Gastroesophageal sphincter (tissue), 4 donors: Measurements from ENCODE around the gene BST1. TPM values are rescaled to one million over a fixed set of nuclear protein-coding genes. Genes with fewer than 3 reads are reported as not detected.

Experiments used
- ATAC-seq: fragments of 150-250 bp; one replicate; pipeline ENCODE4 v1.9.1; 2016; ENCODE audit warnings: mild to moderate bottlenecking, moderate library complexity
- H3K27ac ChIP-seq, 4 donors: fragments of 200-600 bp; sonication (generic) in 3 of 4; 1 replicate in 3 of 4; 2 replicates in 1 of 4; pipeline ENCODE4 v1.5.1; 2016 to 2019
- H3K27me3 ChIP-seq: fragments of 200-600 bp; sonication (generic); one replicate; pipeline ENCODE4 v1.5.1; 2019
- H3K36me3 ChIP-seq, 2 donors: fragments of 200-600 bp; sonication (generic); one replicate each; pipeline ENCODE4 v1.5.1; 2019; ENCODE audit warnings: control low read depth in 1 of 2
- H3K4me1 ChIP-seq, 3 donors: fragments of 200-600 bp; sonication (generic); 1 replicate in 2 of 3; 2 replicates in 1 of 3; pipeline ENCODE4 v1.5.1; 2016 to 2019; ENCODE audit warnings: control low read depth in 2 of 3
- H3K4me3 ChIP-seq, 2 donors: fragments of 200-600 bp; sonication (generic); one replicate each; pipeline ENCODE4 v1.5.1; 2019; ENCODE audit warnings: mild to moderate bottlenecking in 1 of 2, moderate library complexity in 1 of 2
- H3K9me3 ChIP-seq, 3 donors: fragments of 200-600 bp; sonication (generic); one replicate each; pipeline ENCODE4 v1.5.1; 2017 to 2019; ENCODE audit warnings: control low read depth in 2 of 3
- CTCF ChIP-seq, 4 experiments: fragments of 200-600 bp in 2 of 4; fragments of 450-650 bp in 2 of 4; sonication (generic) in 1 of 4; IDR thresholded peaks; one replicate each; pipeline ENCODE4 v1.5.1; 2017 to 2019; ENCODE audit warnings: antibody characterized with exemption in 4 of 4, mild to moderate bottlenecking in 2 of 4, moderate library complexity in 2 of 4
- EP300 ChIP-seq: sonication (generic); formaldehyde crosslinking; IDR thresholded peaks from one replicate; pipeline ENCODE4 v1.6.1; 2017; ENCODE audit warnings: antibody characterized with exemption, mild to moderate bottlenecking
- POLR2A ChIP-seq, 2 donors: fragments of 450-650 bp; IDR thresholded peaks; one replicate each; pipeline ENCODE4 v1.6.1; 2017; ENCODE audit warnings: antibody characterized with exemption in 2 of 2, mild to moderate bottlenecking in 2 of 2, moderate library complexity in 1 of 2
- POLR2AphosphoS5 ChIP-seq: sonication (generic); formaldehyde crosslinking; IDR thresholded peaks from one replicate; pipeline ENCODE4 v1.6.1; 2017; ENCODE audit warnings: antibody characterized with exemption
- WGBS, 2 donors: methylation state at CpG; one replicate each; pipeline ENCODE4 v1.1.5; 2018; ENCODE audit warnings: low coverage in 1 of 2; 5-methylcytosine and 5-hydroxymethylcytosine counted together
- total RNA-seq, 4 donors: library from RNA; depleted of rRNA; stranded (reverse); fragments of >200 nt; gene quantifications; one replicate each; pipeline ENCODE4 v1.1.0, GENCODE V29; 2016

Gene BST1
- total RNA-seq, 4 donors from 2014 or later: 0.62 to 9.3 (median 3.3) TPM

GRCh38 chr4:15712214-15712613 is 9.3 kb downstream of the BST1 start:
- no peaks in the 10 kb centered on the region for H3K27me3 ChIP-seq
- H3K27ac ChIP-seq: no peak overlapping the region
- WGBS, 2 donors: 100% methylated on average over 1 of the region's 1 CpG
- TF ChIP-seq POLR2AphosphoS5: no peak
- no peak for TF ChIP-seq EP300
- TF ChIP-seq POLR2A (IDR thresholded peaks at IDR 0.05): no peak
- TF ChIP-seq CTCF (IDR thresholded peaks at IDR 0.05): no peak
- ATAC-seq: no peak
- peaks cover 0 to 4% (median 0%) of the 10 kb centered on the region in 3 donors for H3K4me1 ChIP-seq
- no peaks in the 10 kb centered on the region for H3K36me3 ChIP-seq
- H3K9me3 ChIP-seq: no peaks in the 10 kb centered on the region
- no peak overlapping the region for H3K4me3 ChIP-seq

- WGBS, 2 donors: 75 to 92% methylated on average over 1 of the region's 1 CpG
- Histone ChIP-seq H3K27me3 (no peaks in the 10 kb centered on the region), H3K4me3 (no peak overlapping the region), H3K36me3 (no peaks in the 10 kb centered on the region), H3K9me3 (no peaks in the 10 kb centered on the region), H3K4me1 (peaks cover 0 to 11% (median 7%) of the 10 kb centered on the region in 3 donors), H3K27ac (no peak overlapping the region)
- TF ChIP-seq EP300 (no peak), POLR2A (IDR thresholded peaks at IDR 0.05) (no peak), CTCF (IDR thresholded peaks at IDR 0.05) (no peak), POLR2AphosphoS5 (no peak)
- ATAC-seq: no peak
Observed at GRCh38 chr4:15714141-15714540, 11.3 kb downstream of the BST1 start.

- H3K27ac ChIP-seq: no peak overlapping the region
- no peak overlapping the region for H3K4me3 ChIP-seq
- H3K36me3 ChIP-seq: no peaks in the 10 kb centered on the region
- H3K9me3 ChIP-seq: no peaks in the 10 kb centered on the region
- no peaks in the 10 kb centered on the region for H3K27me3 ChIP-seq
- no peak for TF ChIP-seq EP300
- no peak for TF ChIP-seq CTCF (IDR thresholded peaks at IDR 0.05)
- no peak for TF ChIP-seq POLR2A (IDR thresholded peaks at IDR 0.05)
- TF ChIP-seq POLR2AphosphoS5: no peak
- no peak for ATAC-seq
- WGBS, 2 donors: 43 to 48% methylated on average over 7 to 8 of the region's 8 CpGs
- H3K4me1 ChIP-seq: peaks cover 0 to 11% (median 7%) of the 10 kb centered on the region in 3 donors
Observed at GRCh38 chr4:15714646-15715435, 12.0 kb downstream of the BST1 start.

- WGBS, 2 donors: 54 to 78% methylated on average over 3 of the region's 3 CpGs
- H3K27me3 ChIP-seq: no peaks in the 10 kb centered on the region
- peaks cover 0 to 11% (median 7%) of the 10 kb centered on the region in 3 donors for H3K4me1 ChIP-seq
- TF ChIP-seq POLR2AphosphoS5 (no peak), EP300 (no peak), POLR2A (IDR thresholded peaks at IDR 0.05) (no peak), CTCF (IDR thresholded peaks at IDR 0.05) (no peak)
- ATAC-seq: no peak
- no peak overlapping the region for H3K27ac ChIP-seq
- no peak overlapping the region for H3K4me3 ChIP-seq
- H3K9me3 ChIP-seq: no peaks in the 10 kb centered on the region
- H3K36me3 ChIP-seq: no peaks in the 10 kb centered on the region
Observed at GRCh38 chr4:15716115-15716514, 13.2 kb downstream of the BST1 start.

GRCh38 chr4:15717086-15717485 is 14.2 kb downstream of the BST1 start:
- no peak overlapping the region for H3K4me3 ChIP-seq
- 58% methylated on average over 6 of the region's 6 CpGs; no CpG with 5 or more reads in 1 of the 2 donors for WGBS, 2 donors
- ATAC-seq: no peak
- no peak overlapping the region for H3K27ac ChIP-seq
- no peak for TF ChIP-seq POLR2A (IDR thresholded peaks at IDR 0.05)
- H3K4me1 ChIP-seq: peaks cover 0 to 11% (median 7%) of the 10 kb centered on the region in 3 donors
- no peaks in the 10 kb centered on the region for H3K9me3 ChIP-seq
- no peaks in the 10 kb centered on the region for H3K27me3 ChIP-seq
- H3K36me3 ChIP-seq: no peaks in the 10 kb centered on the region
